HTR-8/SVneo (cell line): ENCODE measurements around the gene GRN.
A peak's percentile ranks its signal among the peaks of the same experiment; 100 is the strongest.
"Not testable (repeated sequence)": the region's sequence is repeated elsewhere in the genome, so short reads cannot be mapped to it uniquely, and the experiment has no call there.

Experiments used
- DNase-seq: peaks from one replicate; pipeline ENCODE4 v3.0.0; 2011; ENCODE audit warnings: low spot score, mixed read lengths; ENCODE audit not compliant: insufficient read length
- FAIRE-seq: peaks from 2 replicates; lab custom pipeline; 2011; peaks lifted over from hg19 to GRCh38; lab: Jason Lieb, UNC

The GRN gene

GRCh38 chr17:44359006-44359405 lies 13.9 kb downstream of the GRN start:
- no peak for DNase-seq
- no peak for FAIRE-seq

GRCh38 chr17:44359458-44360143 lies 14.5 kb downstream of the GRN start:
- no peak for DNase-seq
- no peak for FAIRE-seq

GRCh38 chr17:44360144-44360533 lies 15.0 kb downstream of the GRN start:
- FAIRE-seq (no peak), DNase-seq (no peak)

GRCh38 chr17:44360826-44361225 lies 15.7 kb downstream of the GRN start:
- no peak for DNase-seq
- FAIRE-seq: peak; percentile 16

- FAIRE-seq (peak; percentile 64), DNase-seq (no peak)
Measured at GRCh38 chr17:44361292-44362260, 16.5 kb downstream of the GRN start.

GRCh38 chr17:44362459-44362948 lies 17.4 kb downstream of the GRN start:
- peak; percentile 33 for FAIRE-seq
- no peak for DNase-seq

- peak; percentile 58 for DNase-seq
- no peak for FAIRE-seq
Measured at GRCh38 chr17:44362949-44363612, 18.0 kb downstream of the GRN start.

GRCh38 chr17:44363613-44364159 lies 18.6 kb downstream of the GRN start, which contains the start of gene FAM171A2:
FAM171A2 (minus strand) TSS chr17:44363853; CDS start chr17:44363714, 139 bp downstream.
- DNase-seq: peak; percentile 82
- peak; percentile 91 for FAIRE-seq

- not testable (repeated sequence) for FAIRE-seq, DNase-seq
Measured at GRCh38 chr17:44365051-44365450, 19.9 kb downstream of the GRN start.

GRCh38 chr17:44367231-44367979 lies 22.3 kb downstream of the GRN start:
- no peak for DNase-seq
- FAIRE-seq: no peak

- not testable (repeated sequence) for FAIRE-seq, DNase-seq
Measured at GRCh38 chr17:44368391-44369243, 23.5 kb downstream of the GRN start.

GRCh38 chr17:44369414-44370023 lies 24.4 kb downstream of the GRN start:
- DNase-seq, FAIRE-seq: not testable (repeated sequence)

- no peak for DNase-seq
Measured at GRCh38 chr17:44372036-44372435, 26.9 kb downstream of the GRN start.

GRCh38 chr17:44374306-44375195 lies 29.4 kb downstream of the GRN start:
- no peak for FAIRE-seq
- no peak for DNase-seq

More at GRCh38 chr17:44372036-44372435, 26.9 kb downstream of the GRN start:
- FAIRE-seq: no peak

GRCh38 chr17:44375196-44376017 lies 30.3 kb downstream of the GRN start:
- FAIRE-seq (no peak), DNase-seq (no peak)

GRCh38 chr17:44376124-44376523 lies 31.0 kb downstream of the GRN start:
- FAIRE-seq (peak; percentile 63), DNase-seq (no peak)
